Stimulated activated CD8-positive, alpha-beta memory T cell treated with anti-CD3 and anti-CD28 coated beads, Interleukin-12 subunit alpha, Interleukin-12 subunit beta, amount 100 ng/mL, for 24 hours (primary cell): ENCODE results near the gene TAF9B.
A peak's percentile ranks its signal among the peaks of the same experiment; 100 is the strongest.
"Not testable (repeated sequence)": the region's sequence is repeated elsewhere in the genome, so short reads cannot be mapped to it uniquely, and the experiment has no call there.

Source experiments
- DNase-seq: peaks from one replicate; pipeline ENCODE4 v3.0.0-alpha.2; 2020; ENCODE audit errors: extremely low read depth

TAF9B gene

GRCh38 chrX:78139160-78140123 is at the start of gene TAF9B:
Gene TAF9B (minus strand): TSS chrX:78139650. CDS start chrX:78139611, 39 bp downstream.
- DNase-seq, result peak; percentile 49

- no peak for DNase-seq
These were observed 43.4 kb upstream of the TAF9B start for GRCh38 chrX:78182881-78183280.

GRCh38 chrX:78181307-78181706 is 41.9 kb upstream of the TAF9B start:
- DNase-seq, result no peak

- DNase-seq, result no peak
These were observed 28.6 kb upstream of the TAF9B start for GRCh38 chrX:78168065-78168464.

GRCh38 chrX:78165425-78165824 is 26.0 kb upstream of the TAF9B start:
- no peak for DNase-seq

- DNase-seq, result not testable (repeated sequence)
These were observed 23.7 kb upstream of the TAF9B start for GRCh38 chrX:78163175-78163574.

GRCh38 chrX:78160711-78161110 is 21.3 kb upstream of the TAF9B start:
- not testable (repeated sequence) for DNase-seq

- DNase-seq, result not testable (repeated sequence)
These were observed 18.4 kb upstream of the TAF9B start for GRCh38 chrX:78157846-78158245.

GRCh38 chrX:78157373-78157772 is 17.9 kb upstream of the TAF9B start:
- not testable (repeated sequence) for DNase-seq

- DNase-seq, result not testable (repeated sequence)
These were observed 7.6 kb upstream of the TAF9B start for GRCh38 chrX:78147002-78147540.

- no peak for DNase-seq
These were observed 756 bp upstream of the TAF9B start for GRCh38 chrX:78140206-78140605.

- DNase-seq, result no peak
These were observed 6.1 kb downstream of the TAF9B start for GRCh38 chrX:78133238-78133960.

- DNase-seq, result no peak
These were observed 8.3 kb downstream of the TAF9B start for GRCh38 chrX:78131117-78131516.

GRCh38 chrX:78130396-78130795 is 9.1 kb downstream of the TAF9B start:
- DNase-seq, result no peak

GRCh38 chrX:78129714-78130113 is 9.7 kb downstream of the TAF9B start:
- DNase-seq, result no peak

GRCh38 chrX:78125781-78126180 is 13.7 kb downstream of the TAF9B start:
- not testable (repeated sequence) for DNase-seq

GRCh38 chrX:78125148-78125547 is 14.3 kb downstream of the TAF9B start:
- no peak for DNase-seq

- DNase-seq, result no peak
These were observed 15.1 kb downstream of the TAF9B start for GRCh38 chrX:78124307-78124706.

- DNase-seq, result no peak
These were observed 16.3 kb downstream of the TAF9B start for GRCh38 chrX:78123190-78123589.

- DNase-seq, result no peak
These were observed 19.8 kb downstream of the TAF9B start for GRCh38 chrX:78119521-78120227.

GRCh38 chrX:78118628-78119027 is 20.8 kb downstream of the TAF9B start:
- DNase-seq, result no peak

- no peak for DNase-seq
These were observed 22.7 kb downstream of the TAF9B start for GRCh38 chrX:78116766-78117165.
